GM23338 (cell line): ENCODE measurements around the gene USP6NL. TPM values are rescaled to one million over a fixed set of nuclear protein-coding genes. Genes with fewer than 3 reads are reported as not detected.
A peak's percentile ranks its signal among the peaks of the same experiment; 100 is the strongest.

Source experiments
- ATAC-seq: fragments of 200-7000 bp; cut with Tn5 transposase; 3 replicates; pipeline ENCODE4 v1.9.1; 2020
- DNase-seq: peaks from one replicate; pipeline ENCODE4 v3.0.0-alpha.2; 2015; ENCODE audit warnings: low spot score
- H2AFZ ChIP-seq: fragments of 200-600 bp; sonication (generic); 2 replicates; pipeline ENCODE4 v1.8.0; 2016; ENCODE audit warnings: antibody characterized with exemption, mild to moderate bottlenecking, moderate library complexity
- H3F3A ChIP-seq: fragments of 200-600 bp; sonication (generic); replicated peaks from 2 replicates; pipeline ENCODE4 v1.8.0; 2017; ENCODE audit warnings: antibody characterized with exemption, mixed run types, low read depth
- H3K27ac ChIP-seq: fragments of 200-600 bp; sonication (generic); 2 replicates; pipeline ENCODE4 v1.6.1; 2016; ENCODE audit warnings: low read depth
- H3K27me3 ChIP-seq: fragments of 200-600 bp; sonication (generic); 2 replicates; pipeline ENCODE4 v1.8.0; 2016; ENCODE audit warnings: mild to moderate bottlenecking, mixed run types, moderate library complexity; ENCODE audit not compliant: insufficient read depth
- H3K36me3 ChIP-seq: fragments of 200-600 bp; sonication (generic); 2 replicates; pipeline ENCODE4 v1.8.0; 2016; ENCODE audit warnings: mild to moderate bottlenecking; ENCODE audit not compliant: insufficient read depth
- H3K4me1 ChIP-seq: fragments of 200-600 bp; sonication (generic); 2 replicates; pipeline ENCODE4 v1.8.0; 2016; ENCODE audit warnings: mild to moderate bottlenecking, moderate library complexity; ENCODE audit not compliant: insufficient read depth
- H3K4me2 ChIP-seq: fragments of 200-600 bp; sonication (generic); 2 replicates; pipeline ENCODE4 v1.7.1; 2017; ENCODE audit warnings: mixed run types
- H3K4me3 ChIP-seq: fragments of 200-600 bp; sonication (generic); 2 replicates; pipeline ENCODE4 v1.6.1; 2016; ENCODE audit warnings: mixed run types
- H3K79me2 ChIP-seq: fragments of 200-600 bp; sonication (generic); replicated peaks from 2 replicates; pipeline ENCODE4 v1.8.0; 2017; ENCODE audit warnings: mild to moderate bottlenecking; ENCODE audit not compliant: insufficient read depth
- H3K9me2 ChIP-seq: fragments of 200-600 bp; sonication (generic); 2 replicates; pipeline ENCODE4 v1.8.0; 2017; ENCODE audit not compliant: insufficient read depth
- H4K20me1 ChIP-seq: fragments of 200-600 bp; sonication (generic); replicated peaks from 2 replicates; pipeline ENCODE4 v1.8.0; 2017; ENCODE audit warnings: mild to moderate bottlenecking; ENCODE audit not compliant: insufficient read depth
- H3K27ac Mint-ChIP-seq: 2 replicates; pipeline ENCODE4 v1.8.0; 2020; ENCODE audit warnings: inconsistent platforms, mild to moderate bottlenecking, moderate library complexity, mixed read lengths
- H3K27me3 Mint-ChIP-seq: 3 replicates; pipeline ENCODE4 v1.8.0; 2022; ENCODE audit warnings: low read depth, mild to moderate bottlenecking, moderate library complexity, mixed read lengths, inconsistent platforms; ENCODE audit not compliant: insufficient read depth, poor library complexity
- H3K36me3 Mint-ChIP-seq: 3 replicates; pipeline ENCODE4 v1.8.0; 2021; ENCODE audit warnings: low read depth, mild to moderate bottlenecking, inconsistent platforms, moderate library complexity, mixed read lengths
- H3K4me1 Mint-ChIP-seq: 3 replicates; pipeline ENCODE4 v1.8.0; 2020; ENCODE audit warnings: mild to moderate bottlenecking, inconsistent platforms, mixed read lengths
- H3K4me3 Mint-ChIP-seq: 3 replicates; pipeline ENCODE4 v1.8.0; 2021; ENCODE audit warnings: moderate library complexity, mild to moderate bottlenecking, inconsistent platforms, mixed read lengths
- H3K9me3 Mint-ChIP-seq: 3 replicates; pipeline ENCODE4 v1.8.0; 2020; ENCODE audit warnings: moderate library complexity, mild to moderate bottlenecking, inconsistent platforms, mixed read lengths
- CREB1 ChIP-seq: fragments of 250-450 bp; sonication (Bioruptor Pico); IDR thresholded peaks from 2 replicates; pipeline ENCODE4 v1.5.0; 2020; ENCODE audit warnings: low read depth, mild to moderate bottlenecking, moderate library complexity
- ETS1 ChIP-seq: IDR thresholded peaks from 2 replicates; pipeline ENCODE4 v1.6.1; 2016; ENCODE audit warnings: antibody characterized with exemption
- EZH2phosphoT487 ChIP-seq: fragments of 200-600 bp; sonication (generic); IDR thresholded peaks from one replicate; pipeline ENCODE4 v1.8.1; 2018; ENCODE audit warnings: antibody characterized with exemption; ENCODE audit not compliant: unreplicated experiment
- JUNB ChIP-seq: IDR thresholded peaks from one replicate; pipeline ENCODE4 v1.6.1; 2016; ENCODE audit warnings: antibody characterized with exemption; ENCODE audit not compliant: unreplicated experiment
- NANOG ChIP-seq: IDR thresholded peaks from 2 replicates; pipeline ENCODE4 v1.6.1; 2016; ENCODE audit warnings: antibody characterized with exemption, borderline replicate concordance
- POLR2AphosphoS5 ChIP-seq: IDR thresholded peaks from 2 replicates; pipeline ENCODE4 v1.6.1; 2016; ENCODE audit warnings: antibody characterized with exemption, low read depth
- REST ChIP-seq: IDR thresholded peaks from one replicate; pipeline ENCODE4 v1.6.1; 2018; ENCODE audit warnings: antibody characterized with exemption; ENCODE audit not compliant: unreplicated experiment
- STAT1 ChIP-seq: IDR thresholded peaks from one replicate; pipeline ENCODE4 v1.6.1; 2016; ENCODE audit warnings: antibody characterized with exemption; ENCODE audit not compliant: unreplicated experiment
- ZNF114 ChIP-seq: fragments of 250-450 bp; sonication (Bioruptor Pico); IDR thresholded peaks from 2 replicates; pipeline ENCODE4 v1.5.0; 2020; ENCODE audit warnings: mild to moderate bottlenecking, moderate library complexity
- ZNF462 ChIP-seq: fragments of 250-450 bp; sonication (Bioruptor Pico); IDR thresholded peaks from 2 replicates; pipeline ENCODE4 v1.5.0; 2020; ENCODE audit warnings: mild to moderate bottlenecking, moderate library complexity
- polyA plus RNA-seq: library from polyadenylated mRNA; unstranded; fragments of >200 nt; fragmentation: Nextera tagmentation; extraction: Ambion mirVana; gene quantifications from 2 replicates; pipeline ENCODE4 v1.2.1, GENCODE V29; 2016
- total RNA-seq: library from RNA; depleted of rRNA; stranded (reverse); fragments of >200 nt; shearing (Covaris generic); gene quantifications from 2 replicates; pipeline ENCODE4 v1.2.3, GENCODE V29; 2014

The USP6NL gene
- total and polyA plus RNA-seq, 2 experiments from 2014 or later, result 8.1 to 29.7 TPM

- Mint-ChIP-seq H3K9me3 (peaks cover 3% of the 10 kb centered on the region; the same call in 1 of the 3 replicates), H3K4me3 (no peak overlapping the region), H3K27ac (peak overlapping the region; percentile 38; the same call in 1 of the 2 replicates), H3K4me1 (peaks cover 23% of the 10 kb centered on the region), H3K36me3 (no peaks in the 10 kb centered on the region; the same call in 2 of the 3 replicates), H3K27me3 (peaks cover 18% of the 10 kb centered on the region)
- no peaks in the 10 kb centered on the region for H3K36me3 ChIP-seq
- H3K9me2 ChIP-seq, result no peaks in the 10 kb centered on the region
- TF ChIP-seq STAT1, result no peak
- TF ChIP-seq CREB1 (CRISPR knock-in tag), result no peak
- no peak for TF ChIP-seq POLR2AphosphoS5
- no peaks in the 10 kb centered on the region for H3K27me3 ChIP-seq
- no peaks in the 10 kb centered on the region for H4K20me1 ChIP-seq
- no peak overlapping the region for H3K4me2 ChIP-seq
- no peak overlapping the region for H2AFZ ChIP-seq
- H3K4me3 ChIP-seq, result no peak overlapping the region
- 0 out of 2 replicates have a peak, but pooled peaks cover 6% of the 10 kb centered on the region for H3K4me1 ChIP-seq
- no peak for ATAC-seq
- no peak overlapping the region for H3K27ac ChIP-seq
- DNase-seq, result no peak
- no peaks in the 10 kb centered on the region for H3K79me2 ChIP-seq
- no peaks in the 10 kb centered on the region for H3F3A ChIP-seq
Measured at GRCh38 chr10:11451640-11452260, 159.7 kb downstream of the USP6NL start.

GRCh38 chr10:11450427-11450826, 161.0 kb downstream of the USP6NL start:
- no peaks in the 10 kb centered on the region; the same call in 2 of the 3 replicates for H3K36me3 Mint-ChIP-seq
- Histone ChIP-seq H3K4me3 (no peak overlapping the region), H4K20me1 (no peaks in the 10 kb centered on the region), H3K4me2 (no peak overlapping the region), H3K9me2 (no peaks in the 10 kb centered on the region), H3K27ac (no peak overlapping the region), H3K27me3 (no peaks in the 10 kb centered on the region), H3K79me2 (no peaks in the 10 kb centered on the region), H3F3A (no peaks in the 10 kb centered on the region), H3K36me3 (no peaks in the 10 kb centered on the region), H3K4me1 (0 out of 2 replicates have a peak, but pooled peaks cover 6% of the 10 kb centered on the region), H2AFZ (no peak overlapping the region)
- peaks cover 3% of the 10 kb centered on the region; the same call in 1 of the 3 replicates for H3K9me3 Mint-ChIP-seq
- peaks cover 23% of the 10 kb centered on the region for H3K4me1 Mint-ChIP-seq
- peaks cover 21% of the 10 kb centered on the region for H3K27me3 Mint-ChIP-seq
- TF ChIP-seq NANOG (no peak), ZNF114 (no peak), ZNF462 (CRISPR knock-in tag) (no peak), ETS1 (no peak), JUNB (no peak), REST (no peak), POLR2AphosphoS5 (no peak), STAT1 (no peak), EZH2phosphoT487 (no peak)
- H3K4me3 Mint-ChIP-seq, result no peak overlapping the region
- ATAC-seq, result no peak
- H3K27ac Mint-ChIP-seq, result no peak overlapping the region
- DNase-seq, result no peak
